SU-DHL-6 (cell line): ENCODE results near the gene ITGA1.

Experiments used
- H2AFZ ChIP-seq: fragments of 200-600 bp; sonication (generic); 2 replicates; pipeline ENCODE4 v1.6.1; 2014; ENCODE audit warnings: low read depth, mild to moderate bottlenecking, moderate library complexity, mixed read lengths, antibody characterized with exemption, low read length; ENCODE audit not compliant: severe bottlenecking
- H3F3A ChIP-seq: fragments of 200-600 bp; shearing (Covaris generic); 2 replicates; pipeline ENCODE4 v1.6.0; 2016; ENCODE audit warnings: antibody characterized with exemption, mild to moderate bottlenecking; ENCODE audit not compliant: insufficient read depth
- H3K27ac ChIP-seq: fragments of 200-600 bp; sonication (generic); 2 replicates; pipeline ENCODE4 v1.5.1; 2016; ENCODE audit warnings: low read depth, mild to moderate bottlenecking, low read length, moderate library complexity, mixed read lengths
- H3K27me3 ChIP-seq: fragments of 200-600 bp; sonication (generic), shearing (Covaris generic); 2 replicates; pipeline ENCODE4 v1.6.0; 2014; ENCODE audit warnings: mild to moderate bottlenecking, low read length
- H3K36me3 ChIP-seq: fragments of 200-600 bp; sonication (generic); 2 replicates; pipeline ENCODE4 v1.6.1; 2014; ENCODE audit warnings: mild to moderate bottlenecking, low read length, mixed read lengths
- H3K4me2 ChIP-seq: fragments of 300-600, 200-600 bp; shearing (Covaris generic), sonication (generic); 2 replicates; pipeline ENCODE4 v1.6.0; 2014; ENCODE audit warnings: low read length, low read depth, mild to moderate bottlenecking; ENCODE audit not compliant: poor library complexity, severe bottlenecking
- H3K4me3 ChIP-seq: fragments of 200-600 bp; sonication (generic); 2 replicates; pipeline ENCODE4 v1.5.1; 2014; ENCODE audit warnings: antibody characterized with exemption, low read length, mild to moderate bottlenecking, mixed read lengths; ENCODE audit not compliant: insufficient read depth, poor library complexity, severe bottlenecking
- H3K79me2 ChIP-seq: fragments of 200-600 bp; sonication (generic); 2 replicates; pipeline ENCODE4 v1.6.1; 2014; ENCODE audit warnings: mild to moderate bottlenecking, low read length, moderate library complexity; ENCODE audit not compliant: insufficient read depth
- H3K9ac ChIP-seq: fragments of 200-600 bp; sonication (generic); 2 replicates; pipeline ENCODE4 v1.7.0; 2014; ENCODE audit warnings: mild to moderate bottlenecking, low read length
- H3K9me2 ChIP-seq: fragments of 200-600 bp; sonication (generic); replicated peaks from 2 replicates; pipeline ENCODE4 v1.6.1; 2014; ENCODE audit warnings: low read length; ENCODE audit not compliant: insufficient read depth
- H3K9me3 ChIP-seq: fragments of 200-600 bp; sonication (generic); 2 replicates; pipeline ENCODE4 v1.6.1; 2014; ENCODE audit warnings: low read length, mixed read lengths; ENCODE audit not compliant: insufficient read depth
- H4K20me1 ChIP-seq: fragments of 200-600 bp; sonication (generic); 2 replicates; pipeline ENCODE4 v1.6.1; 2014; ENCODE audit warnings: low read depth, mild to moderate bottlenecking, antibody characterized with exemption, low read length, moderate library complexity, mixed read lengths
- EZH2phosphoT487 ChIP-seq: fragments of 200-600 bp; sonication (generic), shearing (Covaris generic); conservative IDR thresholded peaks from 2 replicates; pipeline ENCODE4 v1.6.1; 2018; ENCODE audit warnings: mild to moderate bottlenecking, antibody characterized with exemption, low read length, moderate library complexity, mixed read lengths
- TF ChIP-seq, protein P1 (sequence below): fragments of 200-600 bp; sonication (generic); IDR thresholded peaks from one replicate; pipeline ENCODE4 v1.5.1; 2017; ENCODE audit warnings: antibody characterized with exemption, mild to moderate bottlenecking, low read length, moderate library complexity; ENCODE audit not compliant: insufficient read depth, poor library complexity, severe bottlenecking

ITGA1 gene

GRCh38 chr5:52841114-52841513 is 53.4 kb downstream of the ITGA1 start:
- H3K9ac ChIP-seq, result no peak overlapping the region
- H4K20me1 ChIP-seq, result no peaks in the 10 kb centered on the region
- H3K79me2 ChIP-seq, result no peaks in the 10 kb centered on the region
- H3K27ac ChIP-seq, result no peak overlapping the region
- TF ChIP-seq EZH2phosphoT487, result no peak
- TF ChIP-seq, protein P1, sequence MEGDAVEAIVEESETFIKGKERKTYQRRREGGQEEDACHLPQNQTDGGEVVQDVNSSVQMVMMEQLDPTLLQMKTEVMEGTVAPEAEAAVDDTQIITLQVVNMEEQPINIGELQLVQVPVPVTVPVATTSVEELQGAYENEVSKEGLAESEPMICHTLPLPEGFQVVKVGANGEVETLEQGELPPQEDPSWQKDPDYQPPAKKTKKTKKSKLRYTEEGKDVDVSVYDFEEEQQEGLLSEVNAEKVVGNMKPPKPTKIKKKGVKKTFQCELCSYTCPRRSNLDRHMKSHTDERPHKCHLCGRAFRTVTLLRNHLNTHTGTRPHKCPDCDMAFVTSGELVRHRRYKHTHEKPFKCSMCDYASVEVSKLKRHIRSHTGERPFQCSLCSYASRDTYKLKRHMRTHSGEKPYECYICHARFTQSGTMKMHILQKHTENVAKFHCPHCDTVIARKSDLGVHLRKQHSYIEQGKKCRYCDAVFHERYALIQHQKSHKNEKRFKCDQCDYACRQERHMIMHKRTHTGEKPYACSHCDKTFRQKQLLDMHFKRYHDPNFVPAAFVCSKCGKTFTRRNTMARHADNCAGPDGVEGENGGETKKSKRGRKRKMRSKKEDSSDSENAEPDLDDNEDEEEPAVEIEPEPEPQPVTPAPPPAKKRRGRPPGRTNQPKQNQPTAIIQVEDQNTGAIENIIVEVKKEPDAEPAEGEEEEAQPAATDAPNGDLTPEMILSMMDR, result no peak
- H3K9me2 ChIP-seq, result no peaks in the 10 kb centered on the region
- no peaks in the 10 kb centered on the region; the same call in 1 of the 2 replicates for H3K27me3 ChIP-seq
- H3K36me3 ChIP-seq, result no peaks in the 10 kb centered on the region
- H3K4me2 ChIP-seq, result no peak overlapping the region
- no peaks in the 10 kb centered on the region for H3F3A ChIP-seq
- no peak overlapping the region for H2AFZ ChIP-seq
- H3K4me3 ChIP-seq, result no peak overlapping the region
- no peaks in the 10 kb centered on the region for H3K9me3 ChIP-seq

GRCh38 chr5:52842111-52842510 is 54.4 kb downstream of the ITGA1 start:
- Histone ChIP-seq H3K9me2 (no peaks in the 10 kb centered on the region), H3K36me3 (no peaks in the 10 kb centered on the region), H3K27ac (no peak overlapping the region), H4K20me1 (no peaks in the 10 kb centered on the region), H3K9ac (no peak overlapping the region), H2AFZ (no peak overlapping the region), H3K9me3 (no peaks in the 10 kb centered on the region), H3K4me3 (no peak overlapping the region), H3F3A (no peaks in the 10 kb centered on the region), H3K79me2 (no peaks in the 10 kb centered on the region), H3K27me3 (no peaks in the 10 kb centered on the region; the same call in 1 of the 2 replicates), H3K4me2 (no peak overlapping the region)
- no peak for TF ChIP-seq EZH2phosphoT487
- TF ChIP-seq, protein P1, result no peak

DNA sequence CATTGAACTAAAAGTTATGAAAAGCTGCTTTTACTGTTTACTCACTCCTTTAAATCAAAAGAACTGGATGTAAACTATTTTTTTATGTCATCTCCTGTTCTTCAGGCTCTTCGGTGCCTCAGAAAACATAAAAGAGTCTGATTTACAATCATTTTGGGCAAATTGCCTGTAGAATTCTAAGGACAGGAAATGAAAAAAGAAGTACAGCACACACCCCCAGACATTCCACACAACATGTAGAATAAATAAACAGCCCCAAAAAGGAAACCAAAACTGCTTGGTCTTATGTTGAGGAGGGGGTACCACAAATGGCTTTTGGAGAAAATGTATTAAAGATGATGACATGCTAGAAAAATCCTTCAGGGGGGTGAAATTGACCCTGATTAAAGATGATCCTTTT is 57.2 kb downstream of the ITGA1 start:
- Histone ChIP-seq H3K4me2 (no peak overlapping the region), H2AFZ (no peak overlapping the region), H3K27ac (no peak overlapping the region), H3K79me2 (no peaks in the 10 kb centered on the region), H3F3A (no peaks in the 10 kb centered on the region), H4K20me1 (no peaks in the 10 kb centered on the region), H3K27me3 (no peaks in the 10 kb centered on the region; the same call in 1 of the 2 replicates), H3K9ac (no peak overlapping the region), H3K36me3 (no peaks in the 10 kb centered on the region), H3K9me3 (no peaks in the 10 kb centered on the region), H3K4me3 (no peak overlapping the region), H3K9me2 (no peaks in the 10 kb centered on the region)
- TF ChIP-seq, protein P1, result no peak
- no peak for TF ChIP-seq EZH2phosphoT487
